Subcutaneous adipose tissue (tissue), 4 donors: Measurements from ENCODE around the gene CFAP97D2. TPM values are rescaled to one million over a fixed set of nuclear protein-coding genes. Genes with fewer than 3 reads are reported as not detected.

Experiments
- CTCF ChIP-seq: fragments of 450-650 bp; IDR thresholded peaks from one replicate; pipeline ENCODE4 v1.5.1; 2016; ENCODE audit warnings: low read depth, mild to moderate bottlenecking, control low read depth, antibody characterized with exemption, moderate library complexity
- total RNA-seq, 4 donors: library from RNA; depleted of rRNA; stranded (reverse); fragments of >200 nt; gene quantifications; one replicate each; pipeline ENCODE4 v1.1.0, GENCODE V29; 2016

The CFAP97D2 gene
- total RNA-seq, 4 donors from 2014 or later, result not detected

GRCh38 chr13:114145722-114146121 is 33.3 kb upstream of the CFAP97D2 start:
- TF ChIP-seq CTCF, result no peak

GRCh38 chr13:114146173-114146572 is 32.9 kb upstream of the CFAP97D2 start:
- TF ChIP-seq CTCF, result no peak

GRCh38 chr13:114146629-114147028 is 32.4 kb upstream of the CFAP97D2 start:
- no peak for TF ChIP-seq CTCF

GRCh38 chr13:114147803-114148520 is 31.1 kb upstream of the CFAP97D2 start:
- TF ChIP-seq CTCF, result no peak

GRCh38 chr13:114148521-114148855 is 30.6 kb upstream of the CFAP97D2 start:
- no peak for TF ChIP-seq CTCF

GRCh38 chr13:114149774-114150740 is 29.0 kb upstream of the CFAP97D2 start:
- TF ChIP-seq CTCF, result no peak

- TF ChIP-seq CTCF, result no peak
Observed at GRCh38 chr13:114151031-114151430, 28.0 kb upstream of the CFAP97D2 start.
